ENCODE data around the gene STAB2.
A peak's percentile ranks its signal among the peaks of the same experiment; 100 is the strongest.
"Not testable (repeated sequence)": the region's sequence is repeated elsewhere in the genome, so short reads cannot be mapped to it uniquely, and the experiment has no call there.

The STAB2 gene

DNA sequence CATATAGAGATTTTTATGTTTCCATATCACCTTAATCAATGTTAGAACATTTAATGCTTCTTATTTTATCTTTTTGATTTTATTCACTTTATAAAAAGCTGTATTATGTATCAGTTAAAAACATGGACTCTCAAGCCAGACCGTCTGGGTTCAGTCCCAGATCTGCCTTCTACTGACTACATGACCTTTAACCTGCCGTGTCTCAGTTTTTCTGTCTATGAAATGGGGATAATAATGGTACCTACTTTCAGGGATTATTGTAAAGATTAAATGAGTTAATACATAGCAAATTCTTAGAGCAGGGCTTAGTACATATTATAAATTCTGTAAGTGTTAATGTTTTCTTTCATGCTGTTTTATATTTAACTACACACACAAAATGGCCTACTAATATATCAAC, 50.4 kb downstream of the STAB2 start:
- intact Hi-C loops (cut with DNase I) = no loop called here
- no peak for DNase-seq

DNA sequence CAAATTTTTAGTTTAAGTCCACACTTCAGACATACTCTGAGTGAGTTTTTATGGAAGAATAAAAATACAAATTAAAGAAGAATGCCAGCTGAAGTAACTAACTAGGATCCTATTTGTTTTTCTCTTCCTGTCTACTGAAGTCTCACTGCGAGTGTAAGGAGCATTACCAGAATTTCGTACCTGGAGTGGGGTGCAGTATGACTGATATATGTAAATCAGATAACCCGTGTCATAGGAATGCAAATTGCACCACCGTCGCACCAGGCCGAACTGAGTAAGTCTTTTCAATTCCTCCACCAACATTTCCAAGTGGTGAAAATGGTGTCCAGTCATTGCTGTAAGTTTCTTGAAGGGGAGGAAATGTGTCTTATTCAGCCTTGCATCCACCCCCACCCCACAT, 52.9 kb downstream of the STAB2 start:
- no peak for DNase-seq
- intact Hi-C loops (cut with DNase I) = no loop called here

DNA sequence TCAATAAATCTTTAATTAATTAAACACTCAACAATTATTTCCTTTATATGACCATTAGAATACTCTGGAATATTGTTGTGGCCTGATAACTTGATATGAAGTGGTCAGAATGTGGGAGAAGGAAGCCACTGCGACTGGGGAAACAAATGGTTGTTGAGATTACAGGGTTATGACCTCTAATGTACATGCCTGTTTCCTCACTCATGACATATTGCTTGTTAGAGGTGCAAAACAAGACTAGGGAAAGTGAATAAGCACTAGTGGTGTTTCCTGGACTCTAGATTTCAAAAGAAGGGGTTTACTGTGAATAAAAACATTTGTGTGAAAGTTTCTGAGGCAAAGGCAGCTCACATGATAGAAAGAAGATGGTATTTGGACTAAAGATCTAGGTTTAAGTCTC, 53.3 kb downstream of the STAB2 start:
- intact Hi-C loops (cut with DNase I) = no loop called here
- no peak for DNase-seq

DNA sequence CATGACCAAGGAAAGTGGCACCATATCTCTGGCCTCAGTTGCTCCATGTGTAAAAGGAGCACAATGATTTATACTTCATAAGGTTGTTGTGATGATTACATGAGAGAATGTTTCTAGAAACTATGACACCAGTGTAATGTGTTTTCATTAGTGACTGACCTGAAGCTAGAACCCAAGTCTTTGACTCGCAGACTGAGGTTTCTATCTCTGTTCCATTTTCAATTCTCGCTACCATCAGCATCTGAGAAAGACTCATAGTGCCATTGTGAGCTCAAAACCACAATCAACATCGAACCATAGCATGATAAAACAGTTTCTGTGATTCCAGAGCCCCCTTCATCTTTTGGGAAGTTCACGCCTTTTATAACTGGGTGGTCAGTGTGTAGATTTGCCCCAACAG, 53.8 kb downstream of the STAB2 start:
- intact Hi-C loops (cut with DNase I) = no loop called here
- DNase-seq = no peak

DNA sequence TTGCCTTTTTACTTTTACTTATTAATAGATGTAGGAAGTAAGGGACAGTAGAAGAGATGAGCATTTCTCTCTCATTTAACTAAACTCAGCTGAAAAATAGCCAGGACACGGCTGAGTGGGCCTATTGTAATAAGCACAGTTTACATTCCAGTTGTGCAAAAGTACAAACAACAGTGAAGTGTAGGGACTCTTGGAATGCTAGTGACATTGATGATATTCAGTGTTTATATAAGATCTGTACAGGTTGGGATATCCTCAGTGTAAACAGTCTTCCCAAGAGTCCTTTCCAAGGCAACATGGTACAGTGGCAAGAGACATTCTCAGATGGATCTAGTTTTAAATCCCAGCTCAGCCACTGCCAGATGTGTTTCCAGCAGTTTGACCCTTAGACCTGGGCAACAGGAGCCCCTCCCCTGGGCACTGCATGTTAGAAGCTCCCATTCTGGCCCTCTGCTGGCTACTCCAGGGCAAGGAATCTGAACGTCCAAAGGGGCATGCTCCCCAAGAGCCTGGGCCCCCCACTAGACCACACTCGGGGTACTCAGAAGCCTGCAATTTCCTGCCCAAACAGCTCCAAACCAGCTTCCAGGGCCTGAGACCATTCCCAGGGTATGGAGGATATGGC, 55.3 kb downstream of the STAB2 start:
- intact Hi-C loops (cut with DNase I) = no loop called here

DNA sequence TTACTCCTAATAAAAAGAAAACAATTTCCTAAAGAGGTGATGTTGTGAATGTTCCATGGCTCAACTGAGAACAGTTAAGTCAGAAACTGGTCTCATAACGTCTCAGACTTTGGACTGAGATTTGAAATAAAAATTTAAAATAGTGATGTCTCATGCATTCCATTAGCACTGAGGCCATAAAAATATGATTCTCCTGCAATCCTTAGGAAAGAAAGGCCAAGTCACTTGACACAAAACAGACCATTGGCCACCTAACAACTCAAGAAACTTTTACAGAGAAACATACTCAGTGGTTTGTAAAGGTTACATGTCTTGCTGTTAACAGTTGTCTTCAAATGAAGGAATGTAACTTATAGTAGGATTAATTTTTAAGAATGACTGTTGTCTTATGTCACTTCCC, 58.1 kb downstream of the STAB2 start:
- DNase-seq = no peak
- intact Hi-C loops (cut with DNase I) = no loop called here

More for the DNA sequence above, 55.3 kb downstream of the STAB2 start:
- DNase-seq = no peak

DNA sequence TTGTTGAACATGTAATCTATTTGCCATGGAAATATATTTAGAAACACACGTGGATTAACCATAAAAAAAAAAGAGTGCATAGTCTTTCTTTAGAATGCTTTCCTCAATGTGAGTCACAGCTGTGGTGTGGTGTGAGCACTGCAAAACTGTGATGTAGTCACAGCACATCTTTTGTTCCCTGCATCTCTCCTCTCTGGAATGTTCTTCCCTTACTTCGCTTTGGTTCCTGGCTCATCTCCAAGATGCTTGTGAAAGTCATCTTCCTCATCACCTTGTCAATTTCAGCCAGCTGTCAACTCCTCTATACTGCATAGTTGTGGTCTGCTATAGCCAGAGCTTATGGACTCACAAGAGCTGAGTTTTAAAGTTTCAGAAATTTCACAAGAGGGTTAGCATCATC, 60.2 kb downstream of the STAB2 start:
- intact Hi-C loops (cut with DNase I) = no loop called here
- DNase-seq = peak in 1 of 42 donors; percentile 6

DNA sequence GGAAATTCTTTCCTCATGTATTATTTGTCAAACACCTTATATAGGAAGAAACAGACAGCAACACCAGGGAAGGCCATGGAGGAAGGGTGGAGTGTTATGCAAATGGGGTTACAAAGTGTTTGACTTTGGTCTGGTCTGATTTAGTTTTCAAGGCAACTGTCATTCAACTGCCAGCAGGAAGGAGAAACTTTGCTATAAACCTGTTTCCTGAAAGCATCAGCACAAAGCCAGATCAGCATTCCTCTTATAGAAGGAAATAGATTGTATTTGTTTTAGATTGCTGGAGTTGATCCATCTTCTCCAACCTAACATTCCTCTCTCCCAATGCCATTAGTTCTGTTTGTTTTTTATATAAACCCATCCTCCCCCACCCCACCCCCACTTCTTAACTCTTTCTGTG, 65.7 kb downstream of the STAB2 start:
- no peak for DNase-seq
- intact Hi-C loops (cut with DNase I) = no loop called here

DNA sequence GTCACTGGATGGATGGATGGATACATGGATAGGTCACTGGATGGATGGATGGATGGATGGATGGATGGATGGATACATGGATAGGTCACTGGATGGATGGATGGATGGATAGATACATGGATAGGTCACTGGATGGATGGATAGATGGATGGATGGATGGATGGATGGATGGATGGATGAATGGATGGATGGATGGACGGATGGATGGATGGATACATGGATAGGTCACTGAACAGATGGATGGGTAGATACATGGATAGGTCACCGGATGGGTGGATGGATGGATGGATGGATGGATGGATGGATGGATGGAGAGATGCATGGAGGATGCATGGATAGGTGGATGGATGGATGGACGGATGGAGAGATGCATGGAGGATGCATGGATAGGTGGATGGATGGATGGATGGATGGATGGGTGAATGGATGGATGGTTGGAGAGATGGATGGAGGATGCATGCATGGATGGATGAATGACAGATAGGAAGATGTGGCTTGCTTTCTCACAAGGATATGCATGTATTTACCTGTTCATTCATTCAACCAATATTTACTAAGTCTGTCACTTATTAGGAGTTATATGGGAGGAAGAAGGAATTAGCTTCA, 66.6 kb downstream of the STAB2 start:
- DNase-seq; intact Hi-C loops (cut with DNase I): not testable (repeated sequence)

DNA sequence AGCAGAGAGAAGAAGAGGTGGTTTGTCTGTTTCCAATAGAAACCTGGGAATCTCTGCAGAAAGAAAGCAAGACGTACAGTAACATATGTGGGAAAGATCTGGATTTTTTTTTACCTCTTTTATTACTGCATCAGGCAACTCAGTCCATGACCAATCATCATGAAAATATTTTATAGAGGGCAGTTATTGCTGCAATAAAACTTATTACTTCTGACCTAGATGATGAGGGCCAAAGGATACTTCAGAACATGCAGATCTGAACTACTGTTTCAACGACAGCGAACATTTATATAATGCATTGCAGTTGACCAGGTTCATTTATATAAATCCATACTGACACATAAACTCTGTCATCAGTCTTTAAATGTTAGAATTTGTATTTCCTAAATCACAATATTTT, 67.7 kb downstream of the STAB2 start:
- intact Hi-C loops (cut with DNase I) = no loop called here
- DNase-seq = no peak

DNA sequence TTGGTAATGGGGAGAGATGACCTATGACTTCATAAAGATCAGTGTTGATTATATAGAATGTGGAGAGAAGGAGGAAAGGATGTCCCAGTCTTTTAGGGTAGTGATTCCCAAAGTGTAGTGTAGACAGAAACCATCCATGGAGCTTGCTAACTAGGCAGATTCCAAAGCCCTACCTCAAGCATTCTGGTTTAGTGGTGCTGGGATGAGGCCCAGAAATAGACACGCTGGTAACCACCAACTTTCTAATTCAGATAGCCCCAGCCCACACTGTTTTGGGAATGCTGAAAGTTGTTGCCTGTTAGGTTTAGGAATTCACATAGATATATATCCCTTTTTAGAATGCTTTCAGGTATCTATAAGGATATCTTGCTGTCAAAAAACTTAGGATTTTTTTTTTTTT, 69.2 kb downstream of the STAB2 start:
- DNase-seq = no peak
- intact Hi-C loops (cut with DNase I) = no loop called here

DNA sequence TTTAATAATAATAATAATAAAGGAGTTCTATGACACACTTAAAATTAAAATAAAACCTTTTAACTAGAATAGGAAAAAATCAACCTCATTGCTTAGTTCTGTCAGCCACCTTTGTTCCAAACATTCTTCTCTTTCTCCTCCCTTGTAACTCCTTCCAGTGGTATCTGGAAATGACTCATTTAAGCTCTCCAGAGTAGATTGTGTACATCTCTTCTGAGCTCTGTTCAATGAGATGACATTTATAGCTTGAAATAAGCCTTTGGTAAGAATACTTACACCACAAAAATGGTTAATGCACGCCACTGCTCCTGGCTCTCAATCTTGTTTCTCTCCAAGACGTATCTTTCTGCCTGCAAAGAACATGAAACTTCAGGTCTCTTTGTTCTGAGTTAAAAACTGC, 70.3 kb downstream of the STAB2 start:
- no peak for DNase-seq
- intact Hi-C loops (cut with DNase I) = no loop called here

DNA sequence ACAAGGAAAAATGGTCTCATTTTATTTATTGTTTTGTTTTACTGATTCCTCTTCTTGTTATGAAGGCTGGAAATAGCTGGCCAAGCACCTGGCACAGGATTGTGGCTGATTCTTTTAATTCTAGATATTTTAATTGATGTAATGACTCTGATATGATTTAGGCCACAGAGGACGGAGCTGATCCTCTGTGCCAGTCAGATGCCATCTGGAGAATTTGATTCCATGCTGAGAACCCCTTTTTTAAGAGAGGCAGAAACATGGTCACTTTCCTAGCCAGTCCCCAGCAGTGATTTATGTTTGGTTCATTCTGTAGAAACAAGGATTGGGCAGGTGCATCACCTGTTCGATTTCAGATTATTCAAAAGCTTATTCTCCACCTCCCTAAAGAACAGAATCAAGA, 77.6 kb downstream of the STAB2 start:
- intact Hi-C loops (cut with DNase I) = no loop called here

DNA sequence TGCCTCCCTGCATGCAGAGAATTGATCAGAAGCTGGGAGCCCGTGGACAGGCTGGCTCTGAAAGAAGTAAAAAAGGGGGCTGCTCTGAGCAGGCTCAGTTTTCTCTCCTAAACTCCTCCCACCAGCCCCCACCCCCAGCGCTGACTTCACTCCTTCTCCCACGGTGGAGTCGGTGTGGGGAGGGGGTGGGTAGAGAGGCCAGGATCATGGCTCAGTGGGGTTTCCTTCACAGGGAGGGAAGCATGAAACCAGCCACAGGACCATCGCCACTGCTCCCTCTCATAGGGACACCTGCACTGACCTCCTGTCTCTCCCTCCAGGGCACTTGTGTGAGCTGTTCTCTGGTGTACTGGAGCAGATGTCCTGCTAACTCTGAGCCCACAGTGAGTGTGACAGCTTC, 78.9 kb downstream of the STAB2 start:
- DNase-seq = no peak
- intact Hi-C loops (cut with DNase I) = no loop called here

More for the DNA sequence above, 77.6 kb downstream of the STAB2 start:
- DNase-seq = no peak

DNA sequence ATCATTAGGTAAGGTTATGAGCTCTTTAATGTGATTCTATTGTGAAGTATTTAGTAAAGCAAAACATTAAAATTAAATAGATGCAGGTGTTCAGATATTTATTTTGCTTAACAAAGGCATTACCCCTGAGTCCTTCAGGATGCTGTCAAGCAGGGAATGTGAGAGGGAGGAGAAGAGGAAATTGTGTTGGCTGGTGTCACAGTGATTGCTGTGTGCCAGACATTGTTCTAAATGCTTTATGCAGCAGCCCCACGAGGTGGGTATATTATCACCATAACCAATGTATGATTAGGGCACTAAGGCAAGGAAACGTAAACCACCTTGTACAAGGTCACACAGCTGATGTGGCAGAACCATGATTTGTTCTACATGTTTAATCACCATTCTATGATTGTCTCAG, 80.1 kb downstream of the STAB2 start:
- no peak for DNase-seq
- intact Hi-C loops (cut with DNase I) = no loop called here

DNA sequence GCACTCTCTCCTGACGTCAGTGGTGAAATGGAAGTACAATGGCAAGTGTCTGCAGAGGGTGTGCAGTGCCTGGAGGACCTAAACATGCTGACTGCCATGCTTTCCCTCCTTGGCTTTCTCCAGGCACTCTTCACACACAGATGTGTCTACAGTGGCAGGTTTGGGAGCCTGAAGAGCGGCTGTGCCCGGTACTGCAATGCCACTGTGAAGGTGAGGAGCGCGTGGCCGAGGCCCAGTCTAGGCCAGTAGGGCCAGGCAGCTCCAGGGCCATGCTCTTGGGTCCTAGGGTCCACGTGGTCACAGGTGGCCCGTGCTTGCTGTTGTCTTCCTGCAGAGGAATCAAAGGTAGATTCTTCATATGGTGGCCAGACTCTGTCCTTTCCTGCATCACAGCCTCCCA, 81.4 kb downstream of the STAB2 start:
- DNase-seq = no peak
- intact Hi-C loops (cut with DNase I) = no loop called here

DNA sequence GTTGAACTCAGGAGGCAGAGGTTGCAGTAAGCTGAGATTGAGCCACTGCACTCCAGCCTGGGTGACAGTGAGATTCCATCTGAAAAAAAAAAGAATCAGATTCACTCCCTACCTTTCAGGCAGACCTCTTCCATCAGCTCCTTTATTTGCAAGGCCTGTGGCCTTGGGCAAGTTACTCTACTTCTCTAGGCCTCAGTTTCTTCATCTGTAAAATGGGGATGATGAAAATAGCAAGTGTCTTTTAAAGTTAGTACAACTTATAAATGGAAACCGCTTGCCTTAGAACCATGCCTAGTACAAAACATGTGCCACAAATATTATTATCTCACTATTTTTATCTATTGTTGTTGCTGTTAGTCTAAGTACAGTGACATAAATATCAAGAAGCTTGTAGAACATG, 84.3 kb downstream of the STAB2 start:
- intact Hi-C loops (cut with DNase I) = no loop called here
- no peak for DNase-seq

DNA sequence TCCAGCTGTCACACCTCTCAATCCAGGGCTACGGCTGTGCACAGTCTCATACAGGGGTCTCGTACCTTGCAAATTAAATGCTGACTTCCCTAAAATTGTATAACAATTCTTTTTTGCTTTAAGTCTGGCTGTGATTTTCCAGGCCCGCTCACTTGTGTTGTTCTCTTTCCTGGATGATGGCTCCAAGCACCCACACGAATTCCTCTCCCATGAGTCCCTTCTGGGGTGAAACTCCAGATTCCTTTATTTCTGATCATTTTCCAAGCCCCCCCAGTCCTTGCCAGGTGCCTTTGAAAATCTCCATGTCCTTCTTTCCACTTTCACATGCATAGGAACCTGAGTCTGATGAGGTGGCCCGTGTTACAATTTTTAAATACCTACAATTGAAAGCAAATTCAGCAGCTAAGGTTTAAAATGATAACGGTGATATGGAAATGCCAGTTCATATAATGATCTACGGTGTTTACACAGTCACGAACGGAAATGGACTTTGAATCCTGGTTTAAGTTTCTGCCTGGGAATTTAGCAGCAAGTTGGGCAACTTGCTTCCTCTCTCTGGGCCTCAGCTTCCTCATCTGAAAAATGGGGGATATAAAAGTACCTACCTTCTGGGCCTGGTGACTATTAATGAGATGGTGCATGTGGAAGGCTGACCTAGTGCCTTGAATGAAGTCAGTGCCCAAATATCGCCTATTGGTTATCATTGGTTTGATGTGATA, 85.5 kb downstream of the STAB2 start:
- intact Hi-C loops (cut with DNase I) = no loop called here
- DNase-seq = no peak

DNA sequence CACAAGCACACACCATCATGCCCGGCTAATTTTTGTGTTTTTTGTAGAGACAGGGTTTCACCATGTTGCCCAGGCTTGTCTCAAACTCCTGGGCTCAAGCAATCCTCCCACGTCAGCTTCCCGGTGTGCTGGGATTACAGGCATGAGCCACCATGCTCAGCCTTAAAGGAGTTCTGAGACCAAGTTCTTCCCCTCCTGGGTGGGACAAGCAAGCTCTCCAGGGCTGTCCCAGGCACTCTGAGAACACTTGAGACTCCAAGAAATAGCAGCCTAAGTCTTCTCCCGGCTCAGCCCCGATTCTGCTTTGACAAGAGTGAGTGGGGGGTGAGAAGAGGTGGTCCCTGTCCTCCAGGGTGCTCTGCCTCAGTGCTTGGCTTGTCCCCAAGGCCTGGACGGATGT, 86.4 kb downstream of the STAB2 start:
- intact Hi-C loops (cut with DNase I) = no loop called here
- no peak for DNase-seq

DNA sequence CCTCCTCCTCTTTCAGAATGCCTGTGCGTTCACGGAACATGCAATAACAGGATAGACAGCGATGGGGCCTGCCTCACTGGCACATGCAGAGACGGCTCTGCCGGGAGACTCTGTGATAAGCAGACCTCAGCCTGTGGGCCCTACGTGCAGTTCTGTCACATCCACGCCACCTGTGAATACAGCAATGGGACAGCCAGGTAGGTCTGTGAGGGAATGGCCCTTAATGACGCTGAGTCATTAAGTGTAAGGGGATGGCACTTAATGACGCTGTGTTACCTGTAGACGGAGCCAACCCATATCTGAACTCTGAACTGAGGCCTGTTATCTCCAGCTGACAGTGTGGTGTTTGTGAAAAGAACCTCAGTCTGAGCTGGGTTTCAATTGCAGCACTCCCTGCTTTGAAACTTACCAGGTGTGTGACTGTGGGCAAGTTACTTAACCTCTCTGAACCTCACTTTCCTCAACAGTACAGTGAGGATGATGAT, 86.9 kb downstream of the STAB2 start:
- intact Hi-C loops (cut with DNase I) = no loop called here

DNA sequence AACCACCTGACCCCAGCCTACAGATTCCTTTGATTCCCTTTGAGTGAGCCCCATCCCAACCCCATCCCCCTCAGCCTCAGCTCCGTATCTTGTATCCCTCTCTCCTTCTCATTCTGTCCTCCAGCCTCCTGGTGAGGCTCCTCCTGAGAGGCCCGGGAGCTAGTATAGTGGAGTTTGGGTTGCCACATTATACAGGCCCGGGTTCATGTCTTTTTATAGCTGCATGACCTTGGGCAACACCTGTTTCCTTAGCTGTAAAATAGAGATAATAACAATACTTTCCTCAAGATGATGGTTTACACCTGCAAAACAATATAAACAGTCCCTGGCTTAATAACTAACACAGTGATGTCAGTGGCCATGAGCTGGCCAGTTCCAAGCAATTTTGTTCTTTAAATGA, 89.8 kb downstream of the STAB2 start:
- intact Hi-C loops (cut with DNase I) = no loop called here

More for the DNA sequence above, 86.9 kb downstream of the STAB2 start:
- DNase-seq = no peak

More for the DNA sequence above, 89.8 kb downstream of the STAB2 start:
- DNase-seq = no peak
